Measurements from ENCODE around the gene TKFC. TPM values are rescaled to one million over a fixed set of nuclear protein-coding genes. Genes with fewer than 3 reads are reported as not detected.

TKFC gene
- total and polyA plus RNA-seq, 8 donors: 26.6 to 48.5 (median 32.0) TPM

DNA sequence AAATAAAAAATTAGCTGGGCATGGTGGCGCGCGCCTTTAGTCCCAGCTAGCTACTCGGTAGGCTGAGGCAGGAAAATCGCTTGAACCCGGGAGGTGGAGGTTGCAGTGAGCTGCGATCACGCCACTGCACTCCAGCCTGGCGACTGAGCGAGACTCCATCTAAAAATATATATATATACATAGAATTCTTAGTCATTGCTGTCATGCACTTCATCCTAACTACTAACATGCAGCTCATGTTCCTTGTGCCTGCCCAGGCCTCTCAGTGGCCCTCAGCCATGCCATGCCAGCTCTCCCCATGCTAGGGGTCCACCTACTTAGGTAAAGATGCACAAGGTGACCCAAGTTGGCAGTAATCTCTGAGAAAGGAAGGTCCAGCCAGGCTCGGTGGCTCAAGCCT is 25.5 kb downstream of the TKFC start:
- TF ChIP-seq, protein P1, sequence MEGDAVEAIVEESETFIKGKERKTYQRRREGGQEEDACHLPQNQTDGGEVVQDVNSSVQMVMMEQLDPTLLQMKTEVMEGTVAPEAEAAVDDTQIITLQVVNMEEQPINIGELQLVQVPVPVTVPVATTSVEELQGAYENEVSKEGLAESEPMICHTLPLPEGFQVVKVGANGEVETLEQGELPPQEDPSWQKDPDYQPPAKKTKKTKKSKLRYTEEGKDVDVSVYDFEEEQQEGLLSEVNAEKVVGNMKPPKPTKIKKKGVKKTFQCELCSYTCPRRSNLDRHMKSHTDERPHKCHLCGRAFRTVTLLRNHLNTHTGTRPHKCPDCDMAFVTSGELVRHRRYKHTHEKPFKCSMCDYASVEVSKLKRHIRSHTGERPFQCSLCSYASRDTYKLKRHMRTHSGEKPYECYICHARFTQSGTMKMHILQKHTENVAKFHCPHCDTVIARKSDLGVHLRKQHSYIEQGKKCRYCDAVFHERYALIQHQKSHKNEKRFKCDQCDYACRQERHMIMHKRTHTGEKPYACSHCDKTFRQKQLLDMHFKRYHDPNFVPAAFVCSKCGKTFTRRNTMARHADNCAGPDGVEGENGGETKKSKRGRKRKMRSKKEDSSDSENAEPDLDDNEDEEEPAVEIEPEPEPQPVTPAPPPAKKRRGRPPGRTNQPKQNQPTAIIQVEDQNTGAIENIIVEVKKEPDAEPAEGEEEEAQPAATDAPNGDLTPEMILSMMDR (IDR thresholded peaks at IDR 0.05): no peak
- intact Hi-C loops (cut with DNase I): no loop called here
- no peak for ATAC-seq

DNA sequence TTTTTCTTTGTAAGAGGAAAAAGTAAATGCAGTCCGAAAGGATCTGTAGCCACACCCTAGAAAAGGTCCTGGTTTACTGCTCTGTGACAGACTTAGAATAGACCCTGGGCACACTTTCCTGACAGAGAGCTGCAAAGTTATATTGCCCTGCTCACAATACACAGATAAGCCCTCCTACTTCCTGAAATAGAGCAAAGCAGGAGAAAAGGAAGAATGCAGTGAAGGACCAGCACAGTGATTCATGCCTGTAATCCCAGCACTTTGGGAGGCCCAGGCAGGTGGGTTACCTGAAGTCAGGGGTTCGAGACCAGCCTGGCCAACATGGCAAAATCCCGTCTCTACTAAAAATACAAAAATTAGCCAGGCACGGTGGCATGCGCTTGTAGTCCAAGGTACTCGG is 26.5 kb downstream of the TKFC start:
- intact Hi-C loops (cut with DNase I): no loop called here
- DNase-seq: no peak

More for the DNA sequence above, 25.5 kb downstream of the TKFC start:
- DNase-seq: no peak
- Histone ChIP-seq H3K27me3 (no peaks in the 10 kb centered on the region), H3K4me1 (peaks cover 8 to 50% of the 10 kb centered on the region in 2 donors), H3K9me3 (no peaks in the 10 kb centered on the region), H3K36me3 (peaks cover 0 to 20% of the 10 kb centered on the region in 2 donors), H3K4me3 (no peak overlapping the region), H3K27ac (no peak overlapping the region)

GRCh38 chr11:61361237-61361740 is 28.3 kb downstream of the TKFC start:
- TF ChIP-seq, protein P1 (IDR thresholded peaks at IDR 0.05): no peak
- ATAC-seq (no peak), DNase-seq (no peak)
- intact Hi-C loops (cut with DNase I): no loop called here
- Histone ChIP-seq H3K36me3 (peaks cover 0 to 23% of the 10 kb centered on the region in 2 donors), H3K4me1 (peaks cover 8 to 54% of the 10 kb centered on the region in 2 donors), H3K27me3 (no peaks in the 10 kb centered on the region), H3K27ac (peak overlapping the region; percentile 99), H3K9me3 (no peaks in the 10 kb centered on the region), H3K4me3 (peak overlapping the region; percentile 79 to 80)

More for the DNA sequence above, 26.5 kb downstream of the TKFC start:
- TF ChIP-seq, protein P1 (IDR thresholded peaks at IDR 0.05): no peak
- Histone ChIP-seq H3K4me1 (peaks cover 8 to 54% of the 10 kb centered on the region in 2 donors), H3K9me3 (no peaks in the 10 kb centered on the region), H3K27me3 (no peaks in the 10 kb centered on the region), H3K4me3 (no peak overlapping the region), H3K27ac (no peak overlapping the region), H3K36me3 (peaks cover 0 to 17% of the 10 kb centered on the region in 2 donors)
- no peak for ATAC-seq

DNA sequence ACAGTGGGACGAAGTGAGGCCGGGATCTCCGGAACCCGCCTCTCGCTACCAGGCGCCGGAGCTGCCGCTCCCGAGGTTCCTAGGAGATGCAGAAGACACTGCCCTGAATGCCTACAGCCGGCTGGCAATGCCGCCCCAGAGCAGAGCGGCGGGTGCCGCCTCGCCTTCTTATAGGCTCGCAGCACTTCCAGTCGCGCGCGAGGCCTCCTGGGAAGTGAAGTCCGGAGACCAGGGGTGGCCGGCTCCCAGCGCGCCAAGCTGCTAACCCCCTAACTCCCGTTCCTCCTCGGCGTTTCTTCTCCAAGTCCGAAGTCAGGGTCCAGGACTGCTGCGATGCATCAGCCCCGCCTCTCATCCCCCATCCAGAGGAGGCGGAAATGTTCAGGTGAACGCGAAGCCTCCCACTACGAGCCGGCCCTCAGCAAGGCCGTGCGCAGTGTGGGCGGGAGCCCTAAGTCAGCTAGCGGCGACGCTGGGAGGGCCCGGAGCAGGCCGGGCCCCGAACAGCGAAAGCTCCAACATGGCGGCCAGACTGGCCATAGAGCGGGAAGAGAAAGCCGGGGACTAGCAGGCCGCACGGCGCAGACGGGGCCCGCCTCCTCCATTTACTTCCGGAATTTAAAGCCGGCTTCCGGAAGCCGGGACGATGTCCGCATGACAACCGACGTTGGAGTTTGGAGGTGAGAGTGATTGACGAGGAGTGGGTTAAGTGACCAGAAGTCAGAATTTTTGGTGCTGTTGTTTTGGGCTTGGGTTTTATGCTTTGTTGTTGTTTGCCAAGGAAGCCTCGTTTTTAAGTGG is 28.9 kb downstream of the TKFC start, which contains the start of the genes CYB561A3 and TMEM138:
TSS of gene CYB561A3 (minus strand) at position 142 of the 801 bp plus-strand sequence. CDS start 5,169 bp downstream, outside the sequence.
TSS of gene TMEM138 (plus strand) at position 634 of the 801 bp plus-strand sequence. CDS start 2,017 bp downstream, outside the sequence.
- Histone ChIP-seq H3K27ac (peak within 1 kb of the TSS; percentile 99), H3K36me3 (peaks cover 0 to 30% of the 10 kb centered on the region in 2 donors), H3K9me3 (no peaks in the 10 kb centered on the region), H3K4me1 (peaks cover 8 to 49% of the 10 kb centered on the region in 2 donors), H3K4me3 (peak within 1 kb of the TSS; percentile 79 to 80), H3K27me3 (no peaks in the 10 kb centered on the region)
- ATAC-seq (peak; percentile 97), DNase-seq (peak; percentile 92 to 98 (median 94))
- TF ChIP-seq, protein P1 (IDR thresholded peaks at IDR 0.05): no peak
- intact Hi-C loops (cut with DNase I): no loop called here

DNA sequence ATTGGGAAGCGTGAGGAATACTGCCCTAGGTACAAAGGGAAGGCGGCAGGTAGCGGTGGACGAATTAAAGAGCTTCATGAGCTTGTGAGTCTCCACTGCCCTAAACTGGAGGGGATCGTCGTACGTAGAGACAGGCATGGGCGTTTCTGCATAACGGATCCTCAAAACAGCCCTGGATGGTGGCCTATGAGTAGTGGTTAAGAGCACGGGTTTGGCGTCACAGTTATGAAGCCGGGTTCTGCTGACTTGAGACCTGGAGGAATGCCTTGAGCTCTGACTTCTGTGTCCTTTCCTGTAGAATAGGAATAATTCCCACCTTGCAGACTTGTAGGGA is 29.5 kb downstream of the TKFC start:
- no peak for DNase-seq
- Histone ChIP-seq H3K36me3 (peaks cover 0 to 36% of the 10 kb centered on the region in 2 donors), H3K4me3 (peak overlapping the region; percentile 79 to 80), H3K9me3 (no peaks in the 10 kb centered on the region), H3K4me1 (peaks cover 8 to 43% of the 10 kb centered on the region in 2 donors), H3K27ac (peak overlapping the region; percentile 99), H3K27me3 (no peaks in the 10 kb centered on the region)
- ATAC-seq: peak; percentile 14
- TF ChIP-seq, protein P1 (IDR thresholded peaks at IDR 0.05): no peak
- intact Hi-C loops (cut with DNase I): no loop called here

All from left lung (tissue), 10 donors.